Adrenal gland (tissue), 5 donors: ENCODE data around the gene SLC5A7.

Experiments
- CTCF ChIP-seq, 6 experiments: fragments of 450-650 bp in 4 of 6; fragments of 200-600 bp in 2 of 6; sonication (generic) in 1 of 6; IDR thresholded peaks; 1 replicate in 5 of 6; 2 replicates in 1 of 6; pipeline versions ENCODE4 v1.5.1 to v1.8.0; 2016 to 2021; ENCODE audit warnings: antibody characterized with exemption in 6 of 6, mild to moderate bottlenecking in 2 of 6, moderate library complexity in 1 of 6
- POLR2A ChIP-seq, 2 donors: fragments of 450-650 bp; IDR thresholded peaks; one replicate each; pipeline ENCODE4 v1.6.1; 2017; ENCODE audit warnings: antibody characterized with exemption in 2 of 2, mild to moderate bottlenecking in 2 of 2, moderate library complexity in 1 of 2
- donor health status: DM: no; HTN: no; CAD: no.

GRCh38 chr2:108023776-108024175, 37.5 kb downstream of the SLC5A7 start:
- TF ChIP-seq CTCF (IDR thresholded peaks at IDR 0.05) (no peak), POLR2A (IDR thresholded peaks at IDR 0.05) (no peak)
